ENCODE results near the gene YBX2.
A peak's percentile ranks its signal among the peaks of the same experiment; 100 is the strongest.
"Not testable (repeated sequence)": the region's sequence is repeated elsewhere in the genome, so short reads cannot be mapped to it uniquely, and the experiment has no call there.

YBX2 gene

DNA sequence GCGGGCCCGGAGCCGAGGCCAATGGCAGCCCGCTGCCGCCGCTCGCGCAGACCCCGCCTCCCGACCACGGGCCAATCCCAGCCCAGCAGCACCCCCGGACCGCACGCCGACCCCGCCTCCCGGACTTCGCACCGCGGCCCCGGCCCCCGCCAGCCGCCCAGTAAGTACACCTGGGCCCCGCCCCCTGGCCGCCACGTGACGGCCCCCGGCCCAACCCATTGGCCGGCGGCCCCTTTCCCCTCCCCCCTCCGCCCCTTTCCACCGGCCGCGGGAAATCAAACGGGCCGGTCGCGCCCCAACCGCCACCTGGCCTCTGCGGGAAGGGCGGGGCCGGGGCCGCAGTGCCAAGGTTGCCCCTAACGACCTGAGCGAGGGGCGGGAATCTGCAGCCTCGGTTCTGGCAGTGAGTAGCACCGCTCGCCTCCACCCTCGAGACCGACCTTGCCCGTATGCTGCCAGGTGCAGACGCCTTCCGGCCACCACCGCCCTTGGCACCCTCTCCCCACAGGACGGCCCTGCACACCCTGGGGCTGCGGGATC lies at the start of gene YBX2:
Gene YBX2, minus strand, starts transcription at position 26 of the 540 bp plus-strand sequence. CDS start 139 bp downstream, outside the sequence.
- no peak for DNase-seq (ENCODE audit: low read depth, low spot score)

DNA sequence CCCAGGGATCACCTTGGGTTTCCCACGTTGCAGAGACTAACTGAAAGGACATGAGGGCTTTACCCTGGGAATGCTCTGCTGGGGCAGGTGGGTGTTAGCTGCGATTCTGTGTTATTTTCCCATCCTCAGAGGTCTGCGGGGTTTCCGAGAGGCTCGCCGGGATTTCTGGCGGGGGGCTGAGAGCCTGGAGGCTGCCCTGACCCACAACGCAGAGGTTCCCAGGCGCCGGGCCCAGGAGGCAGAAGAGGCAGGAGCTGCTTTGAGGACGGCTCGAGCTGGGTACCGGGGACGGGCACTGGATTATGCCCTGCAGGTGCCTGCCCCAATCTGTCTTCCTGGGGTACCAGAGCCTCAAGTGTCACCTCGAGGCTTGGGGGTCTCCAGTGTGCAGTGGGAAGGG lies 48.8 kb upstream of the YBX2 start:
- no peak for DNase-seq (ENCODE audit: low read depth, low spot score)

DNA sequence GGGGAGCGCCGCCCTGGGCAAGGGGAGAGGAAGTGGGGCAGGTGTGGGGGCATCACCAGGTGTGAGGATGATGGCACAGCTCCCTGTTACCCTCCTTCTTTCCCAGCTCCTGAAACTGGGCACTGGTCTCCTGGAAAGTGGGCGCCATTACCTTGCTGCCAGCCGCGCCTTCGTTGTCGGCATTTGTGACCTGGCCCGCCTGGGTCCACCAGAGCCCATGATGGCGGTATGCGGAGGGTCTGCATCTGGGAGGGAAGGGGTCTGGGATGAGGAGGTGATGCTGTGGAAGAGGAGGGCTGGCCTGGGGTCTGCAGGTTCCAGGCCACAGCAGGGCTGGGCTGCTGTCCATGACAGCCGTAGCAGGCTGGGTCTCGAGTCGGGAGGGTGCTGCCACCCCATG lies 47.4 kb upstream of the YBX2 start:
- no peak for DNase-seq (ENCODE audit: low read depth, low spot score)

DNA sequence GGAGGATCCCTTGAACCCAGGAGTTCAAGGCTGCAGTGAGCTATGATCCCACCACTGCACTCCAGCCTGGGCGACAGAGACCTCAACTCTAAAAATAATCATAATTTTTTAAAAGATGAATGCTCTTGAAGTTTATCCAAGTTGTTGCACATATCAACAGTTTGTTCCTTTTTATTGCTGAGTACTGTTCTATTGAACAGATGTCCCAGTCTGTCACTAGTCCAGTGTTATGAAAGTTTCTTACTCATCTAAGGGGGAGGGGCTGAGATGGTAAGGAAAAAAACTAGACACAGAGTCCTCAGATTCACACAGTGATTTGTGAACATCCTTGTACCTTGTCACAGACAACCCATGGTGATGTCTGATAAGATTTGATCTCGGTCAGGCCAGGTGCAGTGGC lies 45.7 kb upstream of the YBX2 start:
- no peak for DNase-seq (ENCODE audit: low read depth, low spot score)

DNA sequence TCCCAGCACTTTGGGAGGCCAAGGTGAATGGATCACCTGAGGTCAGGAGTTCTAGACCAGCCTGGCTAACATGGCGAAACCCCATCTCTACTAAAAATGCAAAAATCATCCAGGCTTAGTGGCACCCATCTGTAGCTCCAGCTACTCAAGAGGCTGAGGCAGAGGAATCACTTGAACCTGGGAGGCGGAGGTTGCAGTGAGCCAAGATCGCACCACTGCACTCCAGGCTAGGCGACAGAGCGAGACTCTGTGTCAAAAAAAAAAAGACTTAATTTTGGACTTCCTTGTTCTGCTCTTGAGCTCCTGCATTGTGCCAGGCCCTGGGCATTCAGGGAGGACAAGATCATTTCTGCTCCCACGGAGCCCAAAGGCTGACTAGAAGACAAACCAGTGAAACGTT lies 43.2 kb upstream of the YBX2 start:
- DNase-seq (ENCODE audit: low read depth, low spot score): not testable (repeated sequence)

DNA sequence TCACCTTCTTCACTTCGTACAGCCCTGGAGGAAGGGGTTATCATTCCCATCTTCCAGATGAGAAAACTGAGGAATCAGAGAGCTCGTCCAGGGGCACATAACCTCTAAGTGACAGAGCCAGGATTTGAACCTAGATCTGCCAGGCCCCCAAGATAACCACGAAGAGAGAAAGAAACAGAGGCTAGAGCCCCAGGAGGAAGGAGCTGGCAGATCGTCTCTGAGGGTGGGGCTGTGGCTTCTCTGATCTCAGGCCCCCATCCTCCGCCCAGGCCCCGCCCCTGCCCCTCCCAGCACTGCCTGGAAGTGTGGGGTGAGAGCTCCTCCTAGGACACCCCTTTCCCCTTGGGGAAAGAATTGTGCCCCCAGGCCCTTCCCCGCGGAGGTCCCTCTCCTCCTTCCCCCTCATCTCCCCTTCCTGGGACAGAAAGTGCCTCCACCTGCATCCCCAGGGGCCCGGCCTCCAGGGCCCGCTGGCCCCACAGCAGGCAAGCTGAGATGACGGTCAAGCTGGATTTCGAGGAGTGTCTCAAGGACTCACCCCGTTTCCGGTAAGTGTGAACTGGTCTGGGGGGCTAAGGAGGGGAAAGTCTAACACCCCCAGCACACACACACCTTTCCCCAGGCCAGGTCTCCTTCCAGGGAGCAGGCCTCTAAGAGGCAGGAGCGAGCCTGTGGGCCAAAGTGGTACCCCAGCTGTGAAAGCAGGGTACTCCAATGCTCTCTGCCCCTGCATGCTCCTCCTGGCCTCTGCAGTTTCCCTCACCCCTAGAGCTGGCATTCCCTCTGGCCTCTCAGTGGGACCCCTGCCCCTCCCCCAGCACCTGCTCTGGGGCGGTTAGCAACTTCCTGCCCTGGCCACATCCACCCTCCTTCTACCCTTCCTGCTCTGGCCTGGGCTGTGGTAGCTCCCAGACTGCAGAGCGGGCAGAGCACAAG lies 42.1 kb upstream of the YBX2 start, which contains the start of gene ACAP1:
Gene ACAP1, plus strand, starts transcription at position 290 of the 936 bp plus-strand sequence. Its CDS starts 206 bp downstream, at position 496.
- no peak for DNase-seq (ENCODE audit: low read depth, low spot score)

DNA sequence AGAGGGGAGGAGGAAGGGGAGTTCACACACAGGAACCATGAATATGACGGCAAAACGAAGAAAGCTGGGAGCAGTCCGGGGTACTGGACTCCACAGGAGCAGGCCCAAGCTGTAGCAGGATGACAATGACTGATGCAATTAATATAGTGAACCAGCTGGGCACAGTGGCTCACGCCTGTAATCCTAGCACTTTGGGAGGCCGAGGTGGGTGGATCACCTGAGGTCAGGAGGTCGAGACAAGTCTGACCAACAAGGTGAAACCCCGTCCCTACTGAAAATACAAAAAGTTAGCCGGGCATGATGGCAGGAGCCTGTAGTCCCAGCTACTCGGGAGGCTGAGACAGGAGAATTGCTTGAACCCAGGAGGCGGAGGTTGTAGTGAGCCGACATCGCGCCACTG lies 41.3 kb upstream of the YBX2 start:
- DNase-seq (ENCODE audit: low read depth, low spot score): not testable (repeated sequence)

DNA sequence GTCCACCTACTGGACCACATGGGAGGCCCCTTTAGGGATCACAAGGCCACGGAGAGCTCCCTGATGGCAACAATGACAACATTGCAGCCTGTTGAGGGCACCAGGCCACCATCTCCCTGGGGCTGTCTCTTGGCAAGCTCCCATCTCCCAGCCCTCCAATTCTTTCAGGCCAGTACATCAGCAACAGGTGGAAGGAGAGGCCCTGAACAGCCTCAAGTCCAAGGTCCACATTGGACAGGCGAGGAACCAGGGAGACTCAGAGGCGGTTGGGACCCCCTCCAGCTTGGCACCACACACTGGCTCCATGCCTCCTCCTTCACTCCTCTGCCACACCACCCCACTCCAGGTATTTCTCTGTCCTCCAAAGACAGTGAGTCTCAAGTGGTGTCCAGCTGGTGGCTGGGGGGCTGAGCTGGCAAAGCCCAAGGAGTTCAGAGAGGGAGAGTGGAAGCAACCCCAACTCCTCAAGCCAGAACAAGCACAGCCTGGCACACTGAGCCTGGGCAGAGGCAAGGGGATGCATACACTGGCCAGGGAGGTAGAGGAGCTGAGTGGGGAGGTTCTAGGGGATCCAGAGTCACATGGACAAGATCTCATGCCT lies 40.6 kb upstream of the YBX2 start:
- no peak for DNase-seq (ENCODE audit: low read depth, low spot score)

DNA sequence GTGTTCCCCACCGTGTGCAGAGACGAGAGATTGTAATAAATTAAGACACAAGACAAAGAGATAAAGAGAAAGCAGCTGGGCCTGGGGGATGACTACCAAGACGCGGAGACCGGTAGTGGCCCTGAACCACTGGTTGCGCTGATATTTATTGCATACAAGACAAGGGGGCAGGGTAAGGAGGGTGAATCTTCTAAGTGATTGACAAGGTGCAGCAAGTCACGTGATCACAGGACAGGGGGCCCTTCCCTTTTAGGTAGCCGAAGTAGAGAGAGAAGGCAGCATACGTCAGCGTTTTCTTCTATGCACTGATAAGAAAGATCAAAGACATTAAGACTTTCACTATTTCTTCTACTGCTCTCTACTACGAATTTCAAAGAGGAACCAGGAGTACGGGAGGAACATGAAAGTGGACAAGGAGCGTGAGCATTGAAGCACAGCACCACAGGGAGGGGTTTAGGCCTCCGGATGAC lies 38.2 kb upstream of the YBX2 start:
- not testable (repeated sequence) for DNase-seq (ENCODE audit: low read depth, low spot score)

DNA sequence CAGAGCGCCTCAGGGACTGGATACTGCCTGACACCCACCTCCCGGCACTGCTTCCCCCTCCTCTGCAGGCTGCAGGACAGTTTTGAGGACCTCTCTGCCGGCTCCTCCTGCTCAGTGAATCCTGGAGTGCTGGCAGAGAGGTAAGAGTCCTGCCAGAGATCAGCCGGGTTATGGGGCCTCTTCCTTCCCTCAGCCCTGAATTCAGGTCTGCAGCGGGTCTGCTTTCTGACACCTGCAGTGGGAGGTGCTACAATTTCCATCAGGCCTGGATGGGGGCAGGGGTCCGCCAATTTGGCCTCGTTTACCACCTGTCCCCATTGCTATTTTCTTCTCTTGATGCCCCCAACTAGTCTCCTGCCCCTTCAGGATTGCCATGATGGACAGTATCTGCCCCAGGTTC lies 37.7 kb upstream of the YBX2 start:
- no peak for DNase-seq (ENCODE audit: low read depth, low spot score)

DNA sequence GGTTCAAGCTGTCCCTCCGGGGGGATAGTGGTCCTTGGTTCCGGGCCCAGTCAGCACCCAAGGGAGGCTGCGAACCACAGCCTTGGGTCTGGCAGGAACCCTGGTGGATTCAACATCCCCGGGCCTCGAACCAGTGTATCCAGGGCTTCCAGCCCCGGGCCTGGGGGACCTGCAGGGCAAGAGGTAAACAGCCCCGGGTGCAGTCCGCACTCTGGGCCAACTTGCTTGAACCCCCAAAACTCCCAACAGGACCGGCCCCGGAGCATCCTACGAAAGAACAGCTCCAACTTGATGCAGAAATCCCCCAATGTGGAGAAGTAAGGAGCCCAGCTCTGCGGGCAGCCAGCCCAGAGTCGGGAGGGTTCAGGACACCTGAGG lies 36.2 kb upstream of the YBX2 start:
- DNase-seq (ENCODE audit: low read depth, low spot score): no peak

DNA sequence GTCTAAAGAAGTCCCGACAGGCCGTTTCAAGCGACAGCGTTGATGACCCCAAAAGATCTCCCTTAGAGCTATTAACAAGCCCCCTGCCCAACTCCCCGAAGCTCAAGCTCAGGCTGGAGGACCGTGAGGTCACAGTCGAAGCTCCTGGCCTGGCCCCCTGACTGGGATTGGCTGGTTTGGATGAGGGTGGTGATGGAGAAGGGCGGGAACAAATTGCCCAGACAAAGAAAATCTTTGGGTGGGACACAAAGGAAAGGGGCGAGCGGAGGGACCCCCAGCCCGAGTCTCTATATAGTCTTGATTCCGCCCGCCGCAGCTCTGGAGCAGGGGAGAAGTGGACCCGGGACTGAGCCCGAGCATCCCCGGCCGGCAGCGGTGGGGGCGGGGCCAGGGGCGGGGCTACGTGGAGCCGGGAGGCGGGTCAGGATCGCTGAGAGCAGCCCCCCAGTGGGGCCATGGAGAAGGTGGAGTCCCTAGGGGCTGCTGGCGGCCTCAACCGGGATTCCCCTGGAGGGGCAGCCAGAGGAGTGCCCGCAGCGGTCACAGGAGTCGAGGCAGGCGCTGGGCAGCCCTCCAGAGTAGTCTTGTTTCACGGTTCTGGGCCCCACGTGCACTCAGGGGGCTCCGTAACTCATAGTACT lies 35.7 kb upstream of the YBX2 start:
- peak; percentile 57 for DNase-seq (ENCODE audit: low read depth, low spot score)

DNA sequence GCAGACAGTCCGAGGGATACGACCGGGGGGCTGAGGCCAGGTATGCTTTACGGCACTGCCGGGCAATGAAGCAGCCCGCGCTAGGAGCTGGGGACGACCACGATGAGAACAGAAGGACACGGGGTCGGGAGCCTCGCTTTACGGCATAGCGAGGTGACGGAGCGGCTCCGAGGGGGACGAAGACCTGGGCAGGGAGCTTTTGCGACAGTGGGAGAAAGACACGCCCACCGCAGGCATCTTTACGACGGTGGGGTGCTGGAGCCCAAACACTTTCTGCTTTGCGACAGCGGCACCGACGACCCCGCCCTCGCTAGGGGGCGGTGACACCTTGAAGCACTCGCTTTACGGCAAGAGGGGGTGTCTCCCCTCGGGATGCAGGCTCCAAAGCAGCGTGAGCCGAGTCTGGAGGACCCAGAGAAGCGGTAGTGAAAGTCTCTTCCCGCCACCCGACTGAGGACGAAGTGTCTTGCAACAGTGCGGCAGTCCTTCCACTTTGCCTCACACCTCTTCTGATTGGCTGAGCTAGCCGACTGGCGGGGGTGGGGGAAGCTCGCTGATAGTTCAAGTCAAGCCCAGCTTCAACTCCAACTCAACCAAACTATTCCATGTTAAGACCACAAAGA lies 35.0 kb upstream of the YBX2 start:
- DNase-seq (ENCODE audit: low read depth, low spot score): peak; percentile 98

DNA sequence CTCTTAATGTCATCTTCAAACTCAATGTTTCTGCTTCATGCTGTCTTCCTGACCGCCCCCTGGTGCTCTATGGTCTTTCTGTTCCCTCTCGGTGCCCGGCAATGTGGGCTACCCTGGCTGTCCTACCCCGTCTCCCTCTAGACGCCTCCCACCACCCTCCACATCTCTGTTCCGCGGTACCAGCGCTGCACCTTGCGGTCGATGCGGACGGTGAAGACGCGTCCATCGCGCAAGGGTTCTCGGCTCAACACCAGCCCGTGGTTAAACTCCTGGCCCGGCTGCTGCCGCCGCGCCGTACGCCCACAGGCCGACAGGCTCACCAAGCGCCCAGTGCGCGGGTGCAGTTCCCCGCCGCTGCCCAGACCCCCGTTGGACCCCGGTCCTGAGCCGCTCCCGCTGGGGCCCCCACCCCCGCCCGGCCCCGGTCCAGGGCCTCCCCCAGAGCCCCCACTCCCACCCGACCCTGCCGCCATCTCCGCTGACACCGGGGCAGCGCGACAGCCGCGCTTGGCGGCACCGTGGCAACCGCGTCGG lies 34.5 kb upstream of the YBX2 start, which contains the start of gene NEURL4:
Gene NEURL4, minus strand, starts transcription at position 496 of the 534 bp plus-strand sequence. Its CDS starts 23 bp downstream, at position 473.
- no peak for DNase-seq (ENCODE audit: low read depth, low spot score)

DNA sequence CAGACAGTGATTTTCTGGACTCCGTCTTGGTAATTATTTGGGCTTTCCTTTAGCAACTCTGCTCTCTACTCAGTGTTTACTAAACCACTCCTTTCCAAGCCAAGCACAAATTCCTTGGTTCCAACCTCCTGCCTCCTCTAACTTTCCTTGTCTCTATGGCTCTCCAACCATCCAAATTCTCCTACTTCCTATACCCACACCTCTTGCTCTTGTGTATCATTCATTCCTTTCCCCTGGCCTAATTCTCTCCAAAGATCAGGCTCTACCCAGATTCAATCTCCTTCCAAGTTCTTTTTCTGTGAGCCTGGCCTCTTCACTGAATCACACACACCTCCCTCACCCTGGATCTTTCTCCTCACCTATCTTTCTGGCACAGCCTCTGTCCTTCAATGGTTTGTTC lies 33.6 kb upstream of the YBX2 start:
- no peak for DNase-seq (ENCODE audit: low read depth, low spot score)

DNA sequence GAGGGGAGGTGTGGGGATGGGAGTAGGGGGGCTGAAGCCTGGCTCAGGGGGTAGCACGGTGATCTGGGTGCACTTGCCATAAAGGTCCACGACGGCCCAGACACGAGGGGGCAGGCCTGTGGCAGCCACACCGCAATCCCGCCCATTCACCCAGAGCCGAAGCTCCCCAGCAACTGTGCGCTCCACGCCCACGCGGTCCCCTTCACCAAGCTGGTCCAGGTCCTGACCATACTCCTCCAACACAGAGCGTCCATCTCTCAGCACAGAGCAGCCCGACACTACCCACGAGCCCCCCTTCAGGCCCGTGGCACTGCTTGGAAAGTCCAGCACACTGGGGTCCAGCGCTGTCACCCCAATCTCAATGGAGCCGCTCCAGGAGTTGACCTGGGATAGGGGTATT lies 33.1 kb upstream of the YBX2 start:
- no peak for DNase-seq (ENCODE audit: low read depth, low spot score)

DNA sequence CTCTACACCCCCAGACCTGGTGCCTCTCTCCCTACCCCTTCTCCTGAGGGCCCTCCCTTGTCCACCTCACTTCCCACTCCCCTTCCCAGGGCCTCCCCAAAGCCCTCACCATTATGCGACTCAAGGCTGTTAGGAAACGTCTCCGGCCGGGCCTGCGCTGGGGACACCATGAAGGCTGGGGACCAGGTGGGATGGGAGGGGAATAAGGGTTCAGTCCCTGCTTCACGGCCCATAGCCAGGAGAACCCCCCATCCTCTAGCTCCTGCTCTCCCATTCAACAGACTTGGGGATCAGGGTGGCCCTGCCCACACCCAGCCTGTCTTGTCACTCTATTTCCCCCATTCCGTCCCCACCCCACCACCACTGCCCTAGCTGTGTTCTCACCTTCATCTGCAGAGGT lies 32.6 kb upstream of the YBX2 start:
- no peak for DNase-seq (ENCODE audit: low read depth, low spot score)

DNA sequence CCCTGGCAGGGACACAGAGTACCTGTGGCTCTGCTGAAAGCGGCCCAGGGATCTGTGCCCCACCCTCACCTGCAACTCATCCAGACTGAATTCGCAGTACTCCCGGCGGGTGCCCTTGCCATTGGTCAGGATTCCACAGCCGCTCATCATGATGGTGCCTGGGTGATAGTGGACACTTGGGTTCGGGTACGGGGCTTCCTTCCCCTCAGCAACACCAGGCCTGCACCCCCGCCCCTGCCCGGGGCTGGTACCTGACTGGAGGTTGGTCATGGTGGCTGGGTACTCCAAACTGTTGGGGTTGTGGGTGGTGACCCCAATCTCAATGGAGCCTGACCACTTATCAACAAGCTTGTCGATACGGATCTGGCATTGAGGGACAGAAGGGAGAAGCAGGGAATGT lies 31.7 kb upstream of the YBX2 start:
- no peak for DNase-seq (ENCODE audit: low read depth, low spot score)

DNA sequence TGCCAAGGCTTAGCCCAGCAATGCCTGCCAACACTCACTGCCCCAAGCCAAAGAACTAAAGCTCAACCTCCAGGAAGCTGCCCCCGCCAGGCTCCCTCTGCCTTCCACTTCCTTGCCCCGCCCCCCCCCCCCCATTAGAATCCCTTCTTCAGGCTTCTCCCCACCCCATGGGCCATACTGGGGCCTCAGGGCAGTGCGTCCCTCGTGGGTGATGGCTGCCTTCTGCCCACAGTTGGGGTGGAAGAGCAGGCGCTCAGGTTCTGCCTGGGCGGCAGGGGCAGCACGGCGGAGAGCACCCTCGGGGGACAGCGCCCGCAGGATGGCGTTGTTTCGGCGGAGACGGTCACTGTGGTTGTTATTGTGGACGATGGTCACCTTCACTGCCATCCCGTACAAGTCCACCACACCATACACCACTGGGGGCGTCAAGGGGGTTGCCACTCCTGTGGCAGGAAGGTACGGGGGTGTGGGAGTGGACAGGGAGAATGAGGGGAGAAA lies 30.6 kb upstream of the YBX2 start:
- DNase-seq (ENCODE audit: low read depth, low spot score): no peak

DNA sequence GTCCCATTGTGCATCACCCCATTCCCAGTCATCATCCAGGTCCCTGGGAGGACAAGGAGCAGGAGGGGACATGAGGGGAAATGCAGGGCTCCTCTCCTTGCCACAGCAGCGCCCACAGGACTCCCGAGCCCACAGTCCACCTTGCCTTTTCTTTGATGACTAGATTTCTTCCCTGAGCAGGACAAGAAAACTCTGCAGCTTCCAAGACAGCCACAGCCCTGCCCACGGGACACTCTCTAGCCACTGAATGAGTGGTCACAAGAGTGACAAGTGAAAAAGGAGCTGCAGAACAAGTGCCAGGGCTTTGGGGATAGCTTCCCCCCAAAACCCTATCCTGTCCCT lies 30.0 kb upstream of the YBX2 start:
- DNase-seq (ENCODE audit: low read depth, low spot score): no peak
